ENCODE data around the gene VAV2.

Gene VAV2

DNA sequence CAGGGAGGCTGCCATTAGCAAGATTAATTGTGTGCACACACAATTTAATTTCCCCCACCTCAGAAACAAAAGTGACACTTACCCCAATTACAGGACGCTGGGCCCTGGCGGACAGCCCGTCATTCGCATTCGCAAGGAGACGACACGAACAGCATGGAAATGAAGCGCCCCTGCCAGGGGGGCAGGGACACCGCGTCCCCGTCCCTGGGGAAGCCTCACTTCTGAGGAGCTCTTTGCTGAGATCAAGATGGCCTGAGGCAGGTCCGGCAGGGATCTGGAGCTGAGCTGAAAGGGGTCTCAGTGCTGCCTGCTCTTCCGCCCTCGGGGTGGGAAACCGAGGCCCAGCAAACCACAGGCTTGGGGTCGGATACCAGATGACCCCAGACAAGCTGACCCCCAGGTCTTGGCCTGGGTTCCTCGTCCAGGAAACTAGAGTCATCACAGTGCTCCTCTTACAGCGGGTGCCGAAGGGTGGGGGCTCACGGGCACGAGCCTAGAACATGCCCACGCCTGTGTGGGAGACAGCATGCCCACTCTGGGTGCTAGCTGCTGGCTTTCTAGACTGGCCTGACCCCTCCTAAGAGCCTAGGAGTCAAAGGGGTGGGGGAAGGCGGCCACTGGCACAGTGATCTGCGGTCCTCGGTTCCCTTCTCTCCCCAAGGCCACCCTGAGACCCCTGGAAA, 103.2 kb downstream of the VAV2 start:
- DNase-seq: no peak

DNA sequence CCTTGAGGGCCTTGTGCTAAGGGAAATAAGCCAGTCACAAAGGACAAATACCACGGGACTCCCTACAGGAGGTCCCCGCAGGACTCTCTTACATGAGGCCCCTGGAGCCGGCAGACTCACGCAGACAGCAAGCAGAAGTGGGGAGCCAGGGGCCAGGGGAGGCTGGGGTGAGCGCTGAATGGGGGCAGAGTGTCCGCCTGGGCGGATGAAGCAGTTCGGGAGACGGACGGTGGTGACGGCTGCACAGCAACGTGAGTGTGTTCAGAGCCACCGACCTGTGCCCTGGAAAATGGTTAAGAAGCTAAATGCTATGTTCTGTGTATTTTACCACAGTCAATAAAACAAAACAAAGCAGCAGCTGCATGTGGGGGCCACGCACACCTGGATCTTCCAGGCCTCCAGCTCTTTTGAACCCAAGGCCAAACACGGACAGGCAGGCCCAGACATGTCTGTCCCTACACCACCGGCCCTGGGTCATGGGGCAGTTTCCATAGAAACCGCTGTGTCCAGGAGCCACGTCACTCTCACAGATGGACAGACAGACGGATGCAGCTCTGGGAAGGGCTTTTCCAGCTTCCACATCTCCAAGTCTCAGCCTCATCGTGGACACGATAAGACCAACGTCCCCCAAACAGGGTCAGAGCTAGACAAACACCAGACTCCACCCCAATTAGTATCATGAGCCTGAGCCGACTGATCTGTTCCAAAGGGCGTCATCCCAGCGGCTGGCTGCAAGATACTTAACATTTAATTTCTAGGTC, 103.9 kb downstream of the VAV2 start:
- no peak for DNase-seq

- no peak for DNase-seq
Observed at GRCh38 chr9:133887540-133888047, 104.5 kb downstream of the VAV2 start.

- no peak for DNase-seq
Observed at GRCh38 chr9:133886563-133887501, 105.3 kb downstream of the VAV2 start.

- DNase-seq: no peak
Observed at GRCh38 chr9:133884907-133885744, 107.0 kb downstream of the VAV2 start.

- no peak for DNase-seq
Observed at GRCh38 chr9:133882849-133883755, 109.0 kb downstream of the VAV2 start.

- no peak for DNase-seq
Observed at GRCh38 chr9:133881671-133882381, 110.3 kb downstream of the VAV2 start.

GRCh38 chr9:133880851-133881661, 111.1 kb downstream of the VAV2 start:
- no peak for DNase-seq

- no peak for DNase-seq
Observed at GRCh38 chr9:133880136-133880535, 112.0 kb downstream of the VAV2 start.

- DNase-seq: no peak
Observed at GRCh38 chr9:133879615-133880014, 112.5 kb downstream of the VAV2 start.

DNA sequence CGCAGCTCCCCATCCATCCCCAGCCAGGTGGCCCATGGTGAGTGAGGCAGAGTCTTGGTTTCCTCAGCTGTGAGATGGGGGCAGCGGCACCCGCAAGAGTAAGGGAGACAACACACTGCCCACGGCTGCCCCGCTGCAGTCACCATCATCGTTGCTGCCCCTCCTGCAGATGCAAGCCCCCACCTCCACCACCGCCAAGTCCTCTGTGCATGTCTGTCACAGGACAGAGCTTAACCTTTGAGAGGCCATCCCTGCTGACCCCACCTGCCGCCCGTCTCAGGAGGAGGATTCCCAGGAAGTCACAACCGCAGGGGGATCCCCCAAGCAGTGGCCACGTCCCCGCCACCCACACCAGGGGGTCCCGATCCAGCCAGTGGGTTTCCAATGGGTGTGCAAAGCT, 113.7 kb downstream of the VAV2 start:
- DNase-seq: no peak

DNA sequence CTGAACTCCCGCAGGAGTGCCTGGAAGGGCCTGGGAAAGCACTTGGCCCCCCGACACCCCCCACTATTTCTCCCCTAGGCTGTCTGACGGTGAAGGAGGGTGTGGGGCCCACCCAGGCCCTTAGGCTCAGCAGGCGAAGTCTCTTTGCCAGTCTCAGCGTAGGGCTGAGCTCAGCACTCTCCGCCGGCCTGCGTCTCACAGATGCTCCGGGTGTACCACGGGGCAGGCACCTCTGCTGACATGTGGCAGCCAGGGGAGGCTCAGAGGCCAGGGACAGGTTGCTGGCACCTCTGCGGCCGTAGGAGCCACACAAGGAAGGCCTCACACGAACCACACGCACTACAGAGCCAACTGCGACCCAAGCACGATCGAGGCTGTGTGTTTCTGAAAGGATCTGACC, 114.2 kb downstream of the VAV2 start:
- DNase-seq: no peak

- no peak for DNase-seq
Observed at GRCh38 chr9:133877327-133877726, 114.8 kb downstream of the VAV2 start.

GRCh38 chr9:133876836-133877235, 115.3 kb downstream of the VAV2 start:
- DNase-seq: peak in 1 of 2 experiments; percentile 46

GRCh38 chr9:133876144-133876543, 116.0 kb downstream of the VAV2 start:
- DNase-seq: no peak

- DNase-seq: no peak
Observed at GRCh38 chr9:133875131-133875530, 117.0 kb downstream of the VAV2 start.

DNA sequence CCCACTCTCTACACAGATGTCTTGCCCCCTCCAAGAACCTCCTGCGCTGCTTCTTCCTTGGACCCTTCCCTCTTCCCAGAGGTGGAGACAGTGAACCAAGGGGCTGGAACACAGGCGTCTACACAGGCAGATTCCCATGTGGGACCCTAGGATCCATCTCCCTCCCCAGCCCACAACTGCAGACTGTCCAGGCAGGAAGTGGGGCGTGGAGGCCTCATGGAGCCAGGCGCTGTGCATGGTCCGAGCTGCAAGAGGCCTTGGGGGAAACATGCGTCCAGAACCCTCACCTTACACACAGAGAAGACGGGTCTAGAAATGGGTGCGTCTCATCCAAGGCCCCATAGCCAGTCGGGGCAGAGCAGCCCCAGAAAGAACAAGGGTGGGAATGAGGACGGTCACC, 117.5 kb downstream of the VAV2 start:
- no peak for DNase-seq

- DNase-seq: no peak
Observed at GRCh38 chr9:133874060-133874657, 118.0 kb downstream of the VAV2 start.

DNA sequence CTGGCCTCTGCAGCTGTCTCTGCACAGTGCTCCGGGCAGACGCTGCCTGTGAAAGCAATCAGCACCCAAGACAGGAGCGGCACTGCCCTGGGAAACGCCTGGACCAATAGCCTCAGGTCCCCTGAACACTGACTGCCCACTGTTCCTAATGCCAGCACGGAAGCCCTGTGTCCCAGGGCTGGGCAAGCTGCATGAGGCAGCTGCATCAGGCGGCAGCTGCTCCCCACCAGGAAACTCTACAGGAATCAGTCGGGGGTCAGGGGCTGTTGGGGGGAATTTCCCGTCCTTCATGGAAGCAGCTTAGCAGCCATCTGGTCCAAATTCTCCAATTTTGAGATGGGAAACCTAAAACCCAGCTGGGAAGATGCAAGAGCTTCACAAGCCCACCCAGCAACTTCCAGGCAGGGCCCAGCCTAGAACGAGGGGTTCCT, 118.6 kb downstream of the VAV2 start:
- no peak for DNase-seq
